ENCODE results near the gene ELFN2. TPM values are rescaled to one million over a fixed set of nuclear protein-coding genes. Genes with fewer than 3 reads are reported as not detected.
A peak's percentile ranks its signal among the peaks of the same experiment; 100 is the strongest.
"Not testable (repeated sequence)": the region's sequence is repeated elsewhere in the genome, so short reads cannot be mapped to it uniquely, and the experiment has no call there.

ELFN2 gene
- total RNA-seq, 6 experiments from 2014 or later, result 0.07 to 0.93 (median 0.49) TPM

DNA sequence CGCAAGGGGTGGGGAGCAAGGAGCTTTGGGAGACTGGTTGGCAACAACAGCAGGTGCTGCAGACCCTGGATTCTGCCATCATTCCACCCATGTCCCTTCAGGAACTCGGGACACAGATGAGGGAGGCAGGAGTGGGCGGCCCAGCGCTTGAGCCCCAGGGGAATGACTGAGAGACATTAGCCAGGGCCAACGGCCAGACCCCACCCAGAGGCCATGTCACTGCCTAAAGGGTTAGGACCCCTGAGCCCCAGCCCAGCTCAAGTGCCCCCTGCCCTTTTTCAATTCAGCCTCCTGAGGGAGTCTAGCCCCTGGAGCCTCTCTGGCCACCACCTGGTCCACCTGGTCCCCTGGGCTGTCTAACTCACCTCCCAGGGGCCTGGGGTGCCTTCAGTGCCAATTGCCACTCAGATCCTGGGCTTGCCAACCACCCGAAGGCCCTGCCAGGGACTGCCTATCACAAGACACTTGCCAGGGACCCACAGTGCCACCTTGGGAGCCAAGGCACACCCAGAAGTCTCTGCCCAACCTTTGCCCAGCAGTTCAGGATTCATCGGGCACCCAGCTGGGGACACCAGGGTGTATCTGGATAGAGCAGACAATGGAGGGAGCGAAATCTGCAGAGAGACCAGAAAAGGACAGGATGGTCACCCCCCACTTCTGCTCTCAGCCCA lies 42.3 kb upstream of the ELFN2 start:
- Histone ChIP-seq H3K4me1 (no peaks in the 10 kb centered on the region), H3K36me3 (no peaks in the 10 kb centered on the region), H3K9me3 (no peaks in the 10 kb centered on the region), H3K27ac (no peak overlapping the region), H3K27me3 (no peaks in the 10 kb centered on the region), H3K4me3 (no peak overlapping the region)
- TF ChIP-seq POLR2A (IDR thresholded peaks at IDR 0.05), result no peak
- TF ChIP-seq CTCF (IDR thresholded peaks at IDR 0.05), result no peak
- 85% methylated on average over 4 of the region's 8 CpGs for WGBS (ENCODE audit: insufficient coverage, low coverage, low lambda C conversion rate, missing lambda C conversion rate)
- DNase-seq, result no peak
- intact Hi-C loops (cut with DNase I), result no loop called here
- ATAC-seq, result no peak

DNA sequence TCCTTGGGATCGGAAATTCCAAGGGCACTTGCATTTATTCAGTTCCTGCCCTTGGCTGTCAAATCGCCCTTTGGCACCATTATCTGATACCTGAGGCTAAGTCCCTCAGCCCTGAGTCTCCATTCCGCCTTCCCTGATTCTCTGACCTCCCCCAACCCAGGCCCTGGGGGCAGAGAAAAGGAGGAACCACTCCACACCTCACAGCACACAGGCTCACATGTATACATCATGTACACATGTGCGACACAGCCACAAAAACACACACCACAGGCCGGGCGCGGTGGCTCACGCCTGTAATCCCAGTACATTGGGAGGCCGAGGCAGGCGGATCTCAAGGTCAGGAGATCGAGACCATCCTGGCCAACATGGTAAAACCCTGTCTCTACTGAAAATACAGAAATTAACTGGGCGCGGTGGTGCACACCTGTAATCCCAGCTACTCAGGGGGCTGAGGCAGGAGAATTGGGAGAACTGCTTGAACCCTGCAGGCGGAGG lies 41.0 kb upstream of the ELFN2 start:
- H3K4me3 ChIP-seq; H3K36me3 ChIP-seq; H3K9me3 ChIP-seq; H3K27me3 ChIP-seq; DNase-seq; H3K4me1 ChIP-seq; ATAC-seq; H3K27ac ChIP-seq; intact Hi-C loops (cut with DNase I): not testable (repeated sequence)
- 73% methylated on average over 4 of the region's 14 CpGs for WGBS (ENCODE audit: insufficient coverage, low coverage, low lambda C conversion rate, missing lambda C conversion rate)

DNA sequence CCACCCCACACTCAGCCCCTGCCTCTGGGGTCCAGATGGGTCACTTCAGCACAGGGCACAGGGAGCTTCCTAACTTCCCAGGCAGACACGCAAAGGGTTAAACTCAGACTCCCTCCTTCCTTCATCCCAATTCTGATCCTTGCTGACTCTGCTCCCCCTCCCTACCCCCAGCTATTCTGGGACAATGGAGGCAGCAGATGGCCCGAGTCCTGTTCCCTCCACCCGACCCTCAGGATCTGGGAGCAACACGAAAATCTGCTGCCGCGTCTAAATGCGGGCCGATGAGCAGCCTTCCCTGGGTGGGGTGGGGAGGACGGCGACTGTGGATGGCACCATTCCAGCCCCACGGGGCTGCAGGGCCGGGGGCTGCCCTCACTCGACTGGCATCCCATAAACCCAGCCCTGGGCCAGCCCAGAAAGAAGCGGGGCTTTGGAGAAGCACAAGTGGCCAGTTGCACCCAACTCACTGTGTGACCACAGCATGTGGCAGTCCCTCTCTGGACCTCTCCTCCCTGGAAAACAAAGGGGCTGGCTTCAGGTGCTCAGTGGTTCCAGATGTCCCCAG lies 40.2 kb upstream of the ELFN2 start:
- ATAC-seq, result no peak
- Histone ChIP-seq H3K9me3 (no peaks in the 10 kb centered on the region), H3K27ac (no peak overlapping the region), H3K36me3 (no peaks in the 10 kb centered on the region), H3K4me3 (no peak overlapping the region), H3K27me3 (no peaks in the 10 kb centered on the region), H3K4me1 (no peaks in the 10 kb centered on the region)
- WGBS (ENCODE audit: insufficient coverage, low coverage, low lambda C conversion rate, missing lambda C conversion rate), result 71% methylated on average over 2 of the region's 14 CpGs
- no peak for DNase-seq
- TF ChIP-seq CTCF (IDR thresholded peaks at IDR 0.05) (no peak), POLR2A (IDR thresholded peaks at IDR 0.05) (no peak)
- intact Hi-C loops (cut with DNase I), result no loop called here

GRCh38 chr22:37464181-37464580 lies 36.9 kb upstream of the ELFN2 start:
- H3K4me3 ChIP-seq, result no peak overlapping the region
- H3K9me3 ChIP-seq, result no peaks in the 10 kb centered on the region
- no peak for TF ChIP-seq POLR2A (IDR thresholded peaks at IDR 0.05)
- TF ChIP-seq CTCF (IDR thresholded peaks at IDR 0.05), result no peak
- H3K4me1 ChIP-seq, result no peaks in the 10 kb centered on the region
- no peaks in the 10 kb centered on the region for H3K36me3 ChIP-seq
- H3K27ac ChIP-seq, result no peak overlapping the region
- DNase-seq (no peak), ATAC-seq (no peak)
- H3K27me3 ChIP-seq, result no peaks in the 10 kb centered on the region
- intact Hi-C loops (cut with DNase I), result no loop called here
- 41% methylated on average over 2 of the region's 4 CpGs for WGBS (ENCODE audit: insufficient coverage, low coverage, low lambda C conversion rate, missing lambda C conversion rate)

- TF ChIP-seq CTCF (IDR thresholded peaks at IDR 0.05) (no peak), POLR2A (IDR thresholded peaks at IDR 0.05) (no peak)
- 0% methylated on average over 5 of the region's 5 CpGs for WGBS (ENCODE audit: insufficient coverage, low coverage, low lambda C conversion rate, missing lambda C conversion rate)
- intact Hi-C loops (cut with DNase I), result no loop called here
Observed at GRCh38 chr22:37462983-37463382, 35.7 kb upstream of the ELFN2 start.

More at GRCh38 chr22:37462983-37463382, 35.7 kb upstream of the ELFN2 start:
- peak; percentile 40 to 64 (median 54) for ATAC-seq
- Histone ChIP-seq H3K4me3 (no peak overlapping the region), H3K27me3 (no peaks in the 10 kb centered on the region), H3K9me3 (no peaks in the 10 kb centered on the region), H3K27ac (no peak overlapping the region), H3K4me1 (no peaks in the 10 kb centered on the region), H3K36me3 (no peaks in the 10 kb centered on the region)
- DNase-seq, result no peak

Measured in right lobe of liver (tissue), 6 donors.